Mesenchymal stem cell (in vitro differentiated cells and primary cell): Measurements from ENCODE around the gene SMAD3.

Experiments
- DNase-seq: peaks from one replicate; pipeline ENCODE4 v3.0.0-alpha.2; 2013
- H2AFZ ChIP-seq: one replicate; pipeline ENCODE4 v1.6.1; 2013; ENCODE audit warnings: low read depth, mild to moderate bottlenecking, control low read depth, inconsistent platforms, low read length, moderate library complexity
- H2AK5ac ChIP-seq: 2 replicates; pipeline ENCODE4 v1.6.1; 2013; ENCODE audit warnings: low read length, moderate library complexity, mild to moderate bottlenecking, inconsistent platforms; ENCODE audit not compliant: severe bottlenecking
- H2BK120ac ChIP-seq: one replicate; pipeline ENCODE4 v1.6.1; 2013; ENCODE audit warnings: low read depth, mild to moderate bottlenecking, inconsistent platforms, low read length, moderate library complexity
- H2BK12ac ChIP-seq, 2 experiments: one replicate each; pipeline ENCODE4 v1.6.1; 2013; ENCODE audit warnings: inconsistent platforms in 2 of 2, low read length in 2 of 2, mild to moderate bottlenecking in 2 of 2, moderate library complexity in 2 of 2, control low read depth in 1 of 2
- H2BK15ac ChIP-seq: one replicate; pipeline ENCODE4 v1.6.1; 2013; ENCODE audit warnings: mild to moderate bottlenecking, low read depth, inconsistent platforms; ENCODE audit not compliant: poor library complexity, severe bottlenecking
- H2BK5ac ChIP-seq: 2 replicates; pipeline ENCODE4 v1.6.1; 2013; ENCODE audit warnings: low read depth, mild to moderate bottlenecking, low read length, control low read depth, inconsistent platforms; ENCODE audit not compliant: poor library complexity, severe bottlenecking
- H3K14ac ChIP-seq, 2 experiments: one replicate each; pipeline ENCODE4 v1.6.1; 2013; ENCODE audit warnings: inconsistent platforms in 2 of 2, low read length in 2 of 2, control low read depth in 1 of 2, mild to moderate bottlenecking in 1 of 2, moderate library complexity in 1 of 2
- H3K18ac ChIP-seq, 2 experiments: one replicate each; pipeline ENCODE4 v1.6.1; 2013; ENCODE audit warnings: inconsistent platforms in 2 of 2, low read length in 2 of 2, control low read depth in 1 of 2, low read depth in 1 of 2, mild to moderate bottlenecking in 1 of 2
- H3K23ac ChIP-seq, 2 experiments: one replicate each; pipeline ENCODE4 v1.6.1; 2013; ENCODE audit warnings: inconsistent platforms in 2 of 2, low read length in 2 of 2, mild to moderate bottlenecking in 2 of 2, moderate library complexity in 2 of 2, control low read depth in 1 of 2
- H3K27ac ChIP-seq: 2 replicates; pipeline ENCODE4 v1.5.1; 2013; ENCODE audit warnings: mild to moderate bottlenecking, moderate library complexity, low read length, control low read depth, inconsistent platforms; ENCODE audit not compliant: poor library complexity, severe bottlenecking
- H3K27me3 ChIP-seq, 2 experiments: 2 replicates each; pipeline versions ENCODE4 v1.6.1 to v1.7.0; 2013; ENCODE audit warnings: low read length in 2 of 2, mild to moderate bottlenecking in 2 of 2, moderate library complexity in 2 of 2, control low read depth in 1 of 2, inconsistent platforms in 1 of 2; ENCODE audit not compliant: control insufficient read depth in 1 of 2, insufficient read depth in 1 of 2
- H3K36me3 ChIP-seq, 2 experiments: 2 replicates each; pipeline versions ENCODE4 v1.6.1 to v1.7.0; 2013; ENCODE audit warnings: low read length in 2 of 2, control low read depth in 1 of 2, inconsistent platforms in 1 of 2, low read depth in 1 of 2, mild to moderate bottlenecking in 1 of 2; ENCODE audit not compliant: insufficient read depth in 2 of 2, control insufficient read depth in 1 of 2
- H3K4ac ChIP-seq, 2 experiments: one replicate each; pipeline ENCODE4 v1.6.1; 2013; ENCODE audit warnings: inconsistent platforms in 2 of 2, low read length in 2 of 2, mild to moderate bottlenecking in 2 of 2, moderate library complexity in 2 of 2, control low read depth in 1 of 2, low read depth in 1 of 2
- H3K4me1 ChIP-seq: 2 replicates; pipeline ENCODE4 v1.6.1; 2013; ENCODE audit warnings: low read depth, low read length, control low read depth; ENCODE audit not compliant: control insufficient read depth, insufficient read depth
- H3K4me2 ChIP-seq: 2 replicates; pipeline ENCODE4 v1.6.1; 2013; ENCODE audit warnings: low read length, mild to moderate bottlenecking, inconsistent platforms; ENCODE audit not compliant: poor library complexity, severe bottlenecking
- H3K4me3 ChIP-seq, 2 experiments: 2 replicates each; pipeline versions ENCODE4 v1.5.1 to v1.7.0; 2013; ENCODE audit warnings: low read length in 2 of 2, mild to moderate bottlenecking in 2 of 2, control low read depth in 1 of 2, low read depth in 1 of 2; ENCODE audit not compliant: insufficient read depth in 1 of 2
- H3K79me1 ChIP-seq: replicated peaks from 2 replicates; pipeline ENCODE4 v1.6.1; 2013; ENCODE audit warnings: mild to moderate bottlenecking, control low read depth, low read length, inconsistent platforms; ENCODE audit not compliant: poor library complexity, severe bottlenecking
- H3K9ac ChIP-seq: 2 replicates; pipeline ENCODE4 v1.7.0; 2013; ENCODE audit warnings: mild to moderate bottlenecking, low read length, moderate library complexity
- H3K9me3 ChIP-seq: 2 replicates; pipeline ENCODE4 v1.7.0; 2013; ENCODE audit warnings: mild to moderate bottlenecking, low read length; ENCODE audit not compliant: control insufficient read depth
- H4K8ac ChIP-seq: one replicate; pipeline ENCODE4 v1.6.1; 2013; ENCODE audit warnings: inconsistent platforms, mild to moderate bottlenecking, low read length, moderate library complexity
- H4K91ac ChIP-seq: one replicate; pipeline ENCODE4 v1.6.1; 2013; ENCODE audit warnings: mild to moderate bottlenecking, low read length, inconsistent platforms
- WGBS: methylation state at CpG from one replicate; pipeline ENCODE4 v1.1.7; 2013; ENCODE audit warnings: mixed read lengths; 5-methylcytosine and 5-hydroxymethylcytosine counted together

The SMAD3 gene

GRCh38 chr15:67188551-67189218 lies 123.3 kb downstream of the SMAD3 start:
- no peak overlapping the region for H2BK120ac ChIP-seq
- H2BK5ac ChIP-seq = no peak overlapping the region

GRCh38 chr15:67189326-67190051 lies 124.1 kb downstream of the SMAD3 start:
- Histone ChIP-seq H3K18ac (peak overlapping the region in 1 of 2 experiments; percentile 48), H2BK15ac (no peak overlapping the region), H3K27me3 (no peaks in the 10 kb centered on the region), H4K8ac (no peak overlapping the region), H3K14ac (peak overlapping the region in 1 of 2 experiments; percentile 69), H2AFZ (no peak overlapping the region), H3K4me1 (peaks cover 10% of the 10 kb centered on the region), H2BK120ac (no peak overlapping the region), H3K9ac (peak overlapping the region; percentile 85), H3K9me3 (no peaks in the 10 kb centered on the region), H3K4me2 (no peak overlapping the region), H3K79me1 (no peaks in the 10 kb centered on the region), H3K27ac (no peak overlapping the region), H3K4ac (no peak overlapping the region), H4K91ac (peak overlapping the region; percentile 21), H2BK5ac (no peak overlapping the region), H3K23ac (peak overlapping the region in 1 of 2 experiments; percentile 28), H3K4me3 (no peak overlapping the region), H3K36me3 (peaks cover 66 to 87% of the 10 kb centered on the region in 2 experiments), H2BK12ac (peak overlapping the region in 1 of 2 experiments; percentile 19), H2AK5ac (no peak overlapping the region)
- 96% methylated on average over 23 of the region's 26 CpGs for WGBS
- no peak for DNase-seq

More at GRCh38 chr15:67188551-67189218, 123.3 kb downstream of the SMAD3 start:
- no peaks in the 10 kb centered on the region for H3K9me3 ChIP-seq
- H4K8ac ChIP-seq = no peak overlapping the region
- no peak overlapping the region for H3K4me2 ChIP-seq
- WGBS = 99% methylated on average over 8 of the region's 8 CpGs
- H3K36me3 ChIP-seq = peaks cover 65 to 87% of the 10 kb centered on the region in 2 experiments
- no peak overlapping the region for H4K91ac ChIP-seq
- H2BK15ac ChIP-seq = no peak overlapping the region
- no peak overlapping the region for H2AK5ac ChIP-seq
- H3K4ac ChIP-seq = no peak overlapping the region
- H2AFZ ChIP-seq = no peak overlapping the region
- H3K79me1 ChIP-seq = no peaks in the 10 kb centered on the region
- no peak overlapping the region for H3K27ac ChIP-seq
- no peaks in the 10 kb centered on the region for H3K27me3 ChIP-seq
- peaks cover 10% of the 10 kb centered on the region for H3K4me1 ChIP-seq
- H3K9ac ChIP-seq = peak overlapping the region; percentile 85
- H3K14ac ChIP-seq = no peak overlapping the region
- no peak overlapping the region for H3K23ac ChIP-seq
- no peak overlapping the region for H3K4me3 ChIP-seq
- no peak overlapping the region for H3K18ac ChIP-seq
- H2BK12ac ChIP-seq = no peak overlapping the region
- no peak for DNase-seq

GRCh38 chr15:67190326-67190725 lies 124.9 kb downstream of the SMAD3 start:
- peak overlapping the region; percentile 85 for H3K9ac ChIP-seq
- no peak overlapping the region for H2BK120ac ChIP-seq
- no peak overlapping the region for H4K91ac ChIP-seq
- H3K9me3 ChIP-seq = no peaks in the 10 kb centered on the region
- no peak overlapping the region for H3K4me2 ChIP-seq
- no peak overlapping the region for H3K23ac ChIP-seq
- H2AFZ ChIP-seq = no peak overlapping the region
- H3K36me3 ChIP-seq = peaks cover 62 to 86% of the 10 kb centered on the region in 2 experiments
- no peaks in the 10 kb centered on the region for H3K79me1 ChIP-seq
- H3K27me3 ChIP-seq = no peaks in the 10 kb centered on the region
- H2AK5ac ChIP-seq = no peak overlapping the region
- H2BK5ac ChIP-seq = no peak overlapping the region
- no peak overlapping the region for H3K27ac ChIP-seq
- no peak overlapping the region for H3K14ac ChIP-seq
- 89% methylated on average over 2 of the region's 2 CpGs for WGBS
- no peak overlapping the region for H4K8ac ChIP-seq
- no peak overlapping the region for H2BK15ac ChIP-seq
- H3K4me1 ChIP-seq = peaks cover 7% of the 10 kb centered on the region
- DNase-seq = no peak
- no peak overlapping the region for H3K18ac ChIP-seq
- H3K4ac ChIP-seq = no peak overlapping the region
- H3K4me3 ChIP-seq = no peak overlapping the region
- H2BK12ac ChIP-seq = no peak overlapping the region

- no peaks in the 10 kb centered on the region for H3K27me3 ChIP-seq
- H2BK12ac ChIP-seq = no peak overlapping the region
- H3K4me1 ChIP-seq = peaks cover 3% of the 10 kb centered on the region
- no peak overlapping the region for H4K8ac ChIP-seq
- no peaks in the 10 kb centered on the region for H3K79me1 ChIP-seq
- H2BK15ac ChIP-seq = no peak overlapping the region
- no peak overlapping the region for H2BK120ac ChIP-seq
- no peak overlapping the region for H3K27ac ChIP-seq
- WGBS = 97% methylated on average over 9 of the region's 11 CpGs
- no peak overlapping the region for H2BK5ac ChIP-seq
- no peak overlapping the region for H3K4me2 ChIP-seq
- H3K23ac ChIP-seq = no peak overlapping the region
- no peak overlapping the region for H3K4me3 ChIP-seq
- no peak overlapping the region for H3K18ac ChIP-seq
- H3K9me3 ChIP-seq = no peaks in the 10 kb centered on the region
- no peak for DNase-seq
- H3K4ac ChIP-seq = no peak overlapping the region
- no peak overlapping the region for H4K91ac ChIP-seq
- H3K36me3 ChIP-seq = peaks cover 64 to 84% of the 10 kb centered on the region in 2 experiments
- H3K9ac ChIP-seq = peak overlapping the region; percentile 85
- no peak overlapping the region for H2AFZ ChIP-seq
- H3K14ac ChIP-seq = no peak overlapping the region
- no peak overlapping the region for H2AK5ac ChIP-seq
Measured at GRCh38 chr15:67190813-67191212, 125.4 kb downstream of the SMAD3 start.
